HFFc6 (cell line): Measurements from ENCODE around the gene NCOA3. TPM values are rescaled to one million over a fixed set of nuclear protein-coding genes. Genes with fewer than 3 reads are reported as not detected.
A peak's percentile ranks its signal among the peaks of the same experiment; 100 is the strongest.

Experiments
- DNase-seq: peaks from one replicate; pipeline ENCODE4 v3.0.0-alpha.2; 2018
- H3K27ac Mint-ChIP-seq: 2 replicates; pipeline ENCODE4 v1.8.0; 2020; ENCODE audit warnings: mild to moderate bottlenecking, mixed read lengths
- H3K27me3 Mint-ChIP-seq: 2 replicates; pipeline ENCODE4 v1.8.0; 2021; ENCODE audit warnings: mild to moderate bottlenecking, moderate library complexity, mixed read lengths; ENCODE audit not compliant: insufficient read depth
- H3K36me3 Mint-ChIP-seq: 2 replicates; pipeline ENCODE4 v1.8.0; 2021; ENCODE audit warnings: low read depth, mixed read lengths
- H3K4me1 Mint-ChIP-seq: 2 replicates; pipeline ENCODE4 v1.8.0; 2020; ENCODE audit warnings: low read depth, mixed read lengths
- H3K4me3 Mint-ChIP-seq: 2 replicates; pipeline ENCODE4 v1.8.0; 2020; ENCODE audit warnings: mild to moderate bottlenecking, moderate library complexity, mixed read lengths
- H3K9me3 Mint-ChIP-seq: 2 replicates; pipeline ENCODE4 v1.8.0; 2020; ENCODE audit warnings: mild to moderate bottlenecking, mixed read lengths
- total RNA-seq, 6 experiments: library from RNA; stranded (reverse); fragmentation: NEBNext Ultra II Directional; extraction: Animal tissue kit (Norgen Biotek cat#: 25700); gene quantifications; 2 replicates in 1 of 6; 3 replicates in 5 of 6; pipeline ENCODE4 v1.2.3, GENCODE V29; 2021
- TF ChIP-seq, protein P1 (sequence below): fragments of 200-600 bp; sonication (generic); IDR thresholded peaks from 2 replicates; pipeline ENCODE4 v1.5.0; 2021; ENCODE audit warnings: antibody characterized with exemption, mild to moderate bottlenecking

Gene NCOA3
- total RNA-seq, 6 experiments from 2014 or later, result 28.6 to 40.9 (median 32.7) TPM

DNA sequence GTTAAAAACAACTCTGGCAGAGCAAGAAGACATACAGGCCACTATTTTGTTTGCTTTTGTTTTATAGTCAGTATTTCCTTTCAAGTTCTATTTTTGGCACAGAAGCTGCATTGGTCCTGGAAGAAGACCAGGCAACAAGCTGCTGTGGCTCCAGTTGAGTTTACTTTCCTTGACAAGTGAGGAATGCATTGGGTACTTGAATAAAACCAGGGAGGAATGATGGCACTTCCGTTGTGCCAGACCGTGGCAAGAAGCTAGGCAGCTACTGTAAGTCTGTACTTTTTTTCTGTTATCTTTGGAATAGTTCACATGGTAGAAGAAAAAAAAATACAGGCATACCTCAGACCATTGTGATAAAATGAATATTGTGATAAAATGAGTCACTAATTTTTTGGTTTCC, 66.3 kb downstream of the NCOA3 start:
- H3K4me3 Mint-ChIP-seq, result peak overlapping the region; percentile 75
- no peaks in the 10 kb centered on the region for H3K27me3 Mint-ChIP-seq
- peaks cover 39% of the 10 kb centered on the region for H3K4me1 Mint-ChIP-seq
- H3K27ac Mint-ChIP-seq, result peak overlapping the region; percentile 79
- peak; percentile 92 for DNase-seq
- TF ChIP-seq, protein P1, sequence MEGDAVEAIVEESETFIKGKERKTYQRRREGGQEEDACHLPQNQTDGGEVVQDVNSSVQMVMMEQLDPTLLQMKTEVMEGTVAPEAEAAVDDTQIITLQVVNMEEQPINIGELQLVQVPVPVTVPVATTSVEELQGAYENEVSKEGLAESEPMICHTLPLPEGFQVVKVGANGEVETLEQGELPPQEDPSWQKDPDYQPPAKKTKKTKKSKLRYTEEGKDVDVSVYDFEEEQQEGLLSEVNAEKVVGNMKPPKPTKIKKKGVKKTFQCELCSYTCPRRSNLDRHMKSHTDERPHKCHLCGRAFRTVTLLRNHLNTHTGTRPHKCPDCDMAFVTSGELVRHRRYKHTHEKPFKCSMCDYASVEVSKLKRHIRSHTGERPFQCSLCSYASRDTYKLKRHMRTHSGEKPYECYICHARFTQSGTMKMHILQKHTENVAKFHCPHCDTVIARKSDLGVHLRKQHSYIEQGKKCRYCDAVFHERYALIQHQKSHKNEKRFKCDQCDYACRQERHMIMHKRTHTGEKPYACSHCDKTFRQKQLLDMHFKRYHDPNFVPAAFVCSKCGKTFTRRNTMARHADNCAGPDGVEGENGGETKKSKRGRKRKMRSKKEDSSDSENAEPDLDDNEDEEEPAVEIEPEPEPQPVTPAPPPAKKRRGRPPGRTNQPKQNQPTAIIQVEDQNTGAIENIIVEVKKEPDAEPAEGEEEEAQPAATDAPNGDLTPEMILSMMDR, result no peak
- H3K36me3 Mint-ChIP-seq, result peaks cover 18% of the 10 kb centered on the region
- H3K9me3 Mint-ChIP-seq, result peaks cover 10% of the 10 kb centered on the region

DNA sequence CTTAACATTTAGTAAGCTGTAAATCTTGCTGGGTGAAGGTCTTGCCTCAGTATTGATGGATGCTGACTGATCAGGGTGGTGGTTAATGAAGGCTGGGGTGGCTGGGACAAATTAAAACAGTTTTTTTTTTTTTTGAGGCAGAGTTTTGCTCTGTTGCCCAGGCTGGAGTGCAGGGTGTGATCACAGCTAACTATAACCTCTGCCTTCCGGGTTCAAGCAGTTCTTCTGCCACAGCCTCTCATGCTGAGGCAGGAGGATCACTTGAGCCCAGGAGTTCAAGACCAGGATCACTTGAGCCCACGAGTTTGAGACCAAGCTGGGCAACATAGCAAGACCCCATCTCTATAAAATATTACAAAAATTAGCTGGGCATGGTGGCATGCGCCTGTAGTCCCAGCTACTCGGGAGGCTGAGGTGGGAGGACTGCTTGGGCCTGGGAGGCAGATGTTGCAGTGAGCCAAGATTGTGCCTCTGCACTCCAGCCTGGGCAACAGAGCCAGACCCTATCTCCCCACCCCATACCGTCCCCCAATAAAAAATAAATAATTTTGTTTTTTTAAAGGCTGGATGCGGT, 67.2 kb downstream of the NCOA3 start:
- peaks cover 18% of the 10 kb centered on the region for H3K36me3 Mint-ChIP-seq
- DNase-seq, result no peak
- peaks cover 44% of the 10 kb centered on the region for H3K4me1 Mint-ChIP-seq
- H3K4me3 Mint-ChIP-seq, result no peak overlapping the region
- no peaks in the 10 kb centered on the region for H3K27me3 Mint-ChIP-seq
- H3K27ac Mint-ChIP-seq, result peak overlapping the region; percentile 60
- peaks cover 10% of the 10 kb centered on the region for H3K9me3 Mint-ChIP-seq
- TF ChIP-seq, protein P1, result no peak

- H3K27ac Mint-ChIP-seq, result no peak overlapping the region
- H3K4me3 Mint-ChIP-seq, result no peak overlapping the region
- TF ChIP-seq, protein P1, result no peak
- peaks cover 10% of the 10 kb centered on the region for H3K9me3 Mint-ChIP-seq
- DNase-seq, result no peak
- peaks cover 18% of the 10 kb centered on the region for H3K36me3 Mint-ChIP-seq
- no peaks in the 10 kb centered on the region for H3K27me3 Mint-ChIP-seq
- peaks cover 49% of the 10 kb centered on the region for H3K4me1 Mint-ChIP-seq
Measured at GRCh38 chr20:47571426-47571825, 69.7 kb downstream of the NCOA3 start.

- Mint-ChIP-seq H3K4me3 (no peak overlapping the region), H3K4me1 (peaks cover 57% of the 10 kb centered on the region), H3K27ac (no peak overlapping the region)
Measured at GRCh38 chr20:47572105-47572729, 70.5 kb downstream of the NCOA3 start.

DNA sequence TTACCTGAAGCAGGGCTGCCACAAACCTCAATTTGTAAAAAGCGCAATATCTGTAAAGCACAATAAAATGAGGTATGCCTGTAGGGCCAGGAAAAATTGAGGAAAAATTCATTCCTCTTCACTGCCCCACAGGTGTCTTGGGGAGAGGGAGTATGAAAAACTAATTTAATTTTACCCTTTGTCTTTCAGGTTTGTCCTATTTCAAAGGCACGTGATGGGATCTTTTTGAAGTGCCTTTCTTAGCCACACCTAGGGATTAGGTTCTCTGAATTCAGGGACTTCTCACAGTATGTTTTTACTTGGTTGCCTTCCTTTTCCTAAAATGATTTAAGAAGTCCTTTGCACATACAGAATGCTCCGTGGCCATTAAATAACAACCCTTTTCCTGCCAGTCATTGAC, 71.9 kb downstream of the NCOA3 start:
- Mint-ChIP-seq H3K27ac (no peak overlapping the region), H3K9me3 (peaks cover 10% of the 10 kb centered on the region), H3K4me3 (no peak overlapping the region), H3K4me1 (peaks cover 52% of the 10 kb centered on the region), H3K36me3 (peaks cover 18% of the 10 kb centered on the region), H3K27me3 (no peaks in the 10 kb centered on the region)
- DNase-seq, result no peak
- TF ChIP-seq, protein P1, result no peak

More at GRCh38 chr20:47572105-47572729, 70.5 kb downstream of the NCOA3 start:
- peaks cover 18% of the 10 kb centered on the region for H3K36me3 Mint-ChIP-seq
- DNase-seq, result no peak
- no peaks in the 10 kb centered on the region for H3K27me3 Mint-ChIP-seq
- TF ChIP-seq, protein P1, result no peak
- peaks cover 10% of the 10 kb centered on the region for H3K9me3 Mint-ChIP-seq
